PC-9 (cell line): Measurements from ENCODE around the gene ANKS1B. TPM values are rescaled to one million over a fixed set of nuclear protein-coding genes. Genes with fewer than 3 reads are reported as not detected.

Source experiments
- BruUV-seq: library from RNA; stranded (reverse); fragments of 400-500 nt; replicated peaks from 2 replicates; lab custom pipeline; 2021; lab: Mats Ljungman, UMichigan
- CTCF ChIA-PET: fragments of 300-600 bp; sonication (Branson Sonifier 250); formaldehyde crosslinking; loops from one replicate; lab custom pipeline; 2022; ENCODE audit warnings: antibody characterized with exemption; lab: Charles Lee
- POLR2A ChIA-PET: fragments of 300-600 bp; sonication (Branson Sonifier 250); formaldehyde crosslinking; loops from one replicate; lab custom pipeline; 2022; ENCODE audit warnings: antibody characterized with exemption; ENCODE audit not compliant: unreplicated experiment; lab: Charles Lee
- DNase-seq, 2 experiments: peaks; one replicate each; pipeline versions ENCODE4 v3.0.0 to v3.0.0-alpha.2; 2015 to 2022; ENCODE audit warnings: mixed read lengths in 1 of 2
- H2AFZ ChIP-seq: fragments of 200-600 bp; sonication (generic); 2 replicates; pipeline ENCODE4 v1.8.1; 2017; ENCODE audit warnings: antibody characterized with exemption
- H3F3A ChIP-seq: fragments of 200-600 bp; sonication (generic); 2 replicates; pipeline ENCODE4 v1.8.1; 2017; ENCODE audit warnings: antibody characterized with exemption, mild to moderate bottlenecking, low read depth; ENCODE audit not compliant: insufficient read depth
- H3K27ac ChIP-seq: fragments of 200-600 bp; sonication (generic); 2 replicates; pipeline ENCODE4 v1.6.1; 2016; ENCODE audit warnings: mixed run types
- H3K27me3 ChIP-seq: fragments of 200-600 bp; sonication (generic); 2 replicates; pipeline ENCODE4 v1.6.1; 2016; ENCODE audit warnings: low read depth, mixed run types; ENCODE audit not compliant: insufficient read depth
- H3K36me3 ChIP-seq: fragments of 200-600 bp; sonication (generic); 2 replicates; pipeline ENCODE4 v1.6.1; 2016; ENCODE audit warnings: low read depth, mixed run types
- H3K4me1 ChIP-seq: fragments of 200-600 bp; sonication (generic); replicated peaks from 2 replicates; pipeline ENCODE4 v1.6.1; 2016; ENCODE audit warnings: mixed run types; ENCODE audit not compliant: insufficient read depth
- H3K4me2 ChIP-seq: fragments of 200-600 bp; sonication (generic); 2 replicates; pipeline ENCODE4 v1.6.1; 2017; ENCODE audit warnings: mixed run types
- H3K4me3 ChIP-seq: fragments of 200-600 bp; sonication (generic); 2 replicates; pipeline ENCODE4 v1.6.1; 2016; ENCODE audit warnings: mixed run types
- H3K79me2 ChIP-seq: fragments of 200-600 bp; sonication (generic); 2 replicates; pipeline ENCODE4 v1.6.1; 2017; ENCODE audit warnings: low read depth, mixed run types
- H3K9me2 ChIP-seq: fragments of 200-600 bp; sonication (generic); 2 replicates; pipeline ENCODE4 v1.8.1; 2017; ENCODE audit warnings: mild to moderate bottlenecking; ENCODE audit not compliant: insufficient read depth
- H3K9me3 ChIP-seq: fragments of 200-600 bp; sonication (generic); 2 replicates; pipeline ENCODE4 v1.8.1; 2016; ENCODE audit warnings: low read depth; ENCODE audit not compliant: insufficient read depth
- H4K20me1 ChIP-seq: fragments of 200-600 bp; sonication (generic); 2 replicates; pipeline ENCODE4 v1.8.1; 2017; ENCODE audit not compliant: insufficient read depth
- EZH2 ChIP-seq: fragments of 200-600 bp; sonication (generic); IDR thresholded peaks from 2 replicates; pipeline ENCODE4 v1.8.0; 2017; ENCODE audit warnings: antibody characterized with exemption, low read depth
- intact Hi-C: fragments of 100-400 bp; cut with micrococcal nuclease; formaldehyde crosslinking; loops from one replicate; pipeline ENCODE4 v1.10.0; 2022; ENCODE audit not compliant: unreplicated experiment
- total RNA-seq: library from RNA; stranded (reverse); gene quantifications from 2 replicates; pipeline ENCODE4 v1.2.3, GENCODE V29; 2021
- TF ChIP-seq, protein P1 (sequence below): fragments of 200-600 bp; sonication (generic); conservative IDR thresholded peaks from 2 replicates; pipeline ENCODE4 v1.6.1; 2017; ENCODE audit warnings: mixed run types, antibody characterized with exemption, mild to moderate bottlenecking, moderate library complexity

Gene ANKS1B
- total RNA-seq, 1 experiment from 2014 or later: not detected

DNA sequence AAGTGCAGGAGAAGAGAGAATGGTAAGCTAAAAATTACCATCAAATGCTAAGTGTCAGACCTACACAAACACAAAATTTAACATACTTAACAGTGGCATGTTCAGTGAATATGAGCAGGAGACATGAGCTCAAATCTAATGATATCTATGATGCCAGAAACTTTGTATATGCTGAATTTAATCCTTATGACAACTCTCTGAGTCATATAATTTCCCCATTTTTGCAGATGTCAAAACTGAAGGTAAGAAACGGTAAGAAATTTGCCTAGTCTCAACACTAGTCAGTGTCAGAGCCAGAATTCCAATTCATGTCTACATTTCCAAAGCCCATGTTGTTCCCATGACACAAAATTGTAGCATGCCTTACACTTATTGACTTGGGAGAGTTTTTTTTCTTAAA is 963.9 kb downstream of the ANKS1B start:
- no peak for DNase-seq
- Histone ChIP-seq H3K4me1 (no peaks in the 10 kb centered on the region), H3K27ac (no peak overlapping the region), H3K36me3 (no peaks in the 10 kb centered on the region), H3K9me3 (no peaks in the 10 kb centered on the region), H4K20me1 (no peaks in the 10 kb centered on the region), H3K27me3 (no peaks in the 10 kb centered on the region), H3K4me2 (no peak overlapping the region), H3K4me3 (no peak overlapping the region), H3F3A (no peaks in the 10 kb centered on the region), H3K79me2 (no peaks in the 10 kb centered on the region), H3K9me2 (no peaks in the 10 kb centered on the region; the same call in 1 of the 2 replicates), H2AFZ (no peak overlapping the region)
- ChIA-PET CTCF (no interaction called here), POLR2A (no interaction called here)
- intact Hi-C loops: no loop called here
- no TSS peak for BruUV-seq
- TF ChIP-seq EZH2: no peak
- TF ChIP-seq, protein P1, sequence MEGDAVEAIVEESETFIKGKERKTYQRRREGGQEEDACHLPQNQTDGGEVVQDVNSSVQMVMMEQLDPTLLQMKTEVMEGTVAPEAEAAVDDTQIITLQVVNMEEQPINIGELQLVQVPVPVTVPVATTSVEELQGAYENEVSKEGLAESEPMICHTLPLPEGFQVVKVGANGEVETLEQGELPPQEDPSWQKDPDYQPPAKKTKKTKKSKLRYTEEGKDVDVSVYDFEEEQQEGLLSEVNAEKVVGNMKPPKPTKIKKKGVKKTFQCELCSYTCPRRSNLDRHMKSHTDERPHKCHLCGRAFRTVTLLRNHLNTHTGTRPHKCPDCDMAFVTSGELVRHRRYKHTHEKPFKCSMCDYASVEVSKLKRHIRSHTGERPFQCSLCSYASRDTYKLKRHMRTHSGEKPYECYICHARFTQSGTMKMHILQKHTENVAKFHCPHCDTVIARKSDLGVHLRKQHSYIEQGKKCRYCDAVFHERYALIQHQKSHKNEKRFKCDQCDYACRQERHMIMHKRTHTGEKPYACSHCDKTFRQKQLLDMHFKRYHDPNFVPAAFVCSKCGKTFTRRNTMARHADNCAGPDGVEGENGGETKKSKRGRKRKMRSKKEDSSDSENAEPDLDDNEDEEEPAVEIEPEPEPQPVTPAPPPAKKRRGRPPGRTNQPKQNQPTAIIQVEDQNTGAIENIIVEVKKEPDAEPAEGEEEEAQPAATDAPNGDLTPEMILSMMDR: no peak

DNA sequence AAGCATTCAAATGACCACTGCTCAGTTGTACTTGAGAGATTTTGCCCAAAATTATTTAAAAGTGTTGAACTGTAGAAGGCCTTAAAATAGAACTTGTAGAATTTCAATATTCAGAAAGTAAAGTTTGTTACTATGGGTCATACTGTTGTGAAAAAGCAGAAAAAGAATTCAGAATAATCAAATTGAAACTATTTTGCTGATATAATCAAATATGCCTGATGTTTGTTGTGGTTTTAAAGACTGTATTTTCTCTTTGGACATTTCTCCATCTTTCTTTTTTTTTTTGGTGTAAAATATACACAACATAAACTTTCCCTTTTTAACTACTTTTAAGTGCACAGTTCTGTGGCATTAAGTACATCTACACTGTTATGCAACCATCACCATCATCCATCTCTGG is 964.9 kb downstream of the ANKS1B start:
- H3K4me3 ChIP-seq: no peak overlapping the region
- H3K4me1 ChIP-seq: no peaks in the 10 kb centered on the region
- no peaks in the 10 kb centered on the region for H3F3A ChIP-seq
- no peak overlapping the region for H3K27ac ChIP-seq
- CTCF ChIA-PET: no interaction called here
- no peak for TF ChIP-seq EZH2
- TF ChIP-seq, protein P1: no peak
- no TSS peak for BruUV-seq
- no peaks in the 10 kb centered on the region; the same call in 1 of the 2 replicates for H3K9me2 ChIP-seq
- no peaks in the 10 kb centered on the region for H4K20me1 ChIP-seq
- POLR2A ChIA-PET: no interaction called here
- no peak overlapping the region for H2AFZ ChIP-seq
- no peaks in the 10 kb centered on the region for H3K9me3 ChIP-seq
- DNase-seq: no peak
- H3K79me2 ChIP-seq: no peaks in the 10 kb centered on the region
- H3K27me3 ChIP-seq: no peaks in the 10 kb centered on the region
- intact Hi-C loops: no loop called here
- no peak overlapping the region for H3K4me2 ChIP-seq
- H3K36me3 ChIP-seq: no peaks in the 10 kb centered on the region

DNA sequence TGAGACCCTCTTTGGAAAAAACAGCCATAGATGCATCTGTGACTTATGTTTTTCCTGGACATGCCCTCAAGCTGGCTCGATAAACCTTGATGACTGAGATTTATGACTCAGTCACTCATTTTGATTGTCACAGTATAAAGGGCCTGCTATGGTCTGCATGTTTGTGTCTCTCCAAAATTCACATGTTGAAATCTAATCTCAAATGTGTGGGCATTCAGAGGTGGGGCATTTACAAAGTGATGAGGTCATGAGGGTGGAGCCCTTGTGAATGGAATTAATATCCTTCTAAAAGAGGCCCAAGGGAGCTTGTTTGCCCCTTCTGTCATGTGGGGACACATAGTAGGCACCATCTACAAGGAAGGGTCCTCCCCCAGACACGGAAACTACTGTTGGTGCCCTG is 966.8 kb downstream of the ANKS1B start:
- H3K4me1 ChIP-seq: no peaks in the 10 kb centered on the region
- no TSS peak for BruUV-seq
- no peak for DNase-seq
- no peak overlapping the region for H2AFZ ChIP-seq
- H3K9me3 ChIP-seq: no peaks in the 10 kb centered on the region
- H3F3A ChIP-seq: no peaks in the 10 kb centered on the region
- ChIA-PET POLR2A (no interaction called here), CTCF (no interaction called here)
- H3K27ac ChIP-seq: no peak overlapping the region
- H3K4me3 ChIP-seq: no peak overlapping the region
- H3K4me2 ChIP-seq: no peak overlapping the region
- intact Hi-C loops: no loop called here
- no peaks in the 10 kb centered on the region for H3K79me2 ChIP-seq
- H3K36me3 ChIP-seq: no peaks in the 10 kb centered on the region
- H3K9me2 ChIP-seq: no peaks in the 10 kb centered on the region
- H3K27me3 ChIP-seq: no peaks in the 10 kb centered on the region
- no peak for TF ChIP-seq EZH2
- TF ChIP-seq, protein P1: no peak
- H4K20me1 ChIP-seq: no peaks in the 10 kb centered on the region
